Dedifferentiated amniotic fluid mesenchymal stem cell (primary cell): Measurements from ENCODE around the gene RIMBP2.

ENCODE experiments used
- DNase-seq: peaks from one replicate; pipeline ENCODE4 v3.0.0-alpha.2; 2016; ENCODE audit errors: extremely low spot score

Gene RIMBP2

DNA sequence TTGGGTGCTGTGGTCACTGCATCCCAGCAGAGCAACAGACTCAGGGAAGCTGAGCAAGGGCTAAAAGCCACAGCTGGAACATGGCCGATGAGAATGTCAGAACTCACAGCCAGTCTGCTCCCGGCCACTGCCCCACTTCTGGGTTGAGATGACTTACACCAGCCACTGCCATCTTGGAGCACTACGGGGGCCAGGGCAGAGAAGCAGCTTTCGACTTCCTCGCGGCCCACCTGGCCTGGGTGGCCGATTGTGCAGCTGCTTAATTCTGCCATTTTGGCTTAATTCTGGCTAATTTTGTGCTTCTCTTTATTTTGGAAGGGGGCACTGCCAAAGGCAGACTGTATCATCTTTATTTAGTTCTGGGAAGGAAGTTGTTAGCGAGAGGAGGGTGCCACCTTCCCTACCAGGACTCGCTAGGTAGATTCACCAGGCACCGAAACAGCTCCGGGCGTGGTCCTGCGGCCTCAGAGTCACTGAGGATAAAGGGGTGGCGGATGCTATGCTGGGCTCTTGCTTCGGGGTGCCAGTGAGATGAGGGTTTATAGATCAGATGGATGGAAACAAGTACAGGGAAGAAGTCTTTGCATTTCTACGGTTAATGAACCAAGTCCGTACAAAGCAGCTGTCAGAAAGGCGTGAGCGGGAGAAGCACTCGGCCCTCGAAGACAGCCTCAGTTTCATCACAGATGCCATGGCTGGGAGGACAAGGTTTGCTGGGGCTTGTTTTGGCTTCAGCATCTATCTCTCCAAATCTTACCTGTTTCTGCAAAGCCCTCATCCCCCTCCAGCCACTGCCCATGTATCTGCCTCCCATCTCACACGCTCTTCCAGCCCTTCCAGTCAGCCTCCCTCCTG lies 230.6 kb downstream of the RIMBP2 start:
- no peak for DNase-seq

DNA sequence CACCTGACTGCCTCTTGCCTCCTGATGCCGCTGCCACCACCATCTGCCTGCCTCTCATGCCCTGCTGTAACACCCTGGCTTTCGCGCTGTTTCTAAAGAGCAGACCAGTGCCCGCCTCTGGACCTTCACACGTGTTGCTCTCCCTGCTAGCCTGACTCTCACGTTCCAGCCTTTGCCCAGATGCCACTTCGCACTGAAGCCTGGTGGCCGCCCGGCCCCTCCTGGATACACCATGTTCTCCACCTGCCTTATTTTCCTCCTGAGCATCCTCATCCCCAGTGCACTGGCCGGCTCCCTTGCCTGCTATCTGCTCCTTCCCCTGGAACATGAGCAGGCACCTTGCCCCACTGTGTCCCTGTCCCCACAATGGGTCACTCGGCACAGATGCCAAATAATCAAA lies 231.9 kb downstream of the RIMBP2 start:
- DNase-seq, result no peak

DNA sequence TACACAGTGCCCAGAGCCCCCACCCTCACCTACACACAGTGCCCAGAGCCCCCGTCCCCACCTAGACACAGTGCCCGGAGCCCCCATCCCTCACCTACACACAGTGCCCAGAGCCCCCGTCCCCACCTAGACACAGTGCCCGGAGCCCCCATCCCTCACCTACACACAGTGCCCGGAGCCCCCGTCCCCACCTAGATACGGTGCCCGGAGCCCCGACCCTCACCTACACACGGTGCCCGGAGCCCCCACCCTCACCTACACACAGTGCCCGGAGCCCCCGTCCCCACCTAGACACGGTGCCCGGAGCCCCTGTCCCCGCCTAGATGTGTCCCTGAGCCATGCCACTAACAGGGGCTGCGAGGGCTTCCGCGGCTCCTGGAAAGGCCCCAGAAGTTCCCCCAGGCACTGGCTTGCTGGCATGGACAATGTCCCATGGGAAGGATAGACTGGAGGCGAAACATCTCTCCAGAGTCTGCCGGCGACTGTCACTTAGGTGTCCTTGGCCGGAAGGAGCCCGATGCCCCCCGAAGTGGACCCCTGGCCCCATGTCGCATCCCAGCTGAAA lies 232.4 kb downstream of the RIMBP2 start:
- no peak for DNase-seq

DNA sequence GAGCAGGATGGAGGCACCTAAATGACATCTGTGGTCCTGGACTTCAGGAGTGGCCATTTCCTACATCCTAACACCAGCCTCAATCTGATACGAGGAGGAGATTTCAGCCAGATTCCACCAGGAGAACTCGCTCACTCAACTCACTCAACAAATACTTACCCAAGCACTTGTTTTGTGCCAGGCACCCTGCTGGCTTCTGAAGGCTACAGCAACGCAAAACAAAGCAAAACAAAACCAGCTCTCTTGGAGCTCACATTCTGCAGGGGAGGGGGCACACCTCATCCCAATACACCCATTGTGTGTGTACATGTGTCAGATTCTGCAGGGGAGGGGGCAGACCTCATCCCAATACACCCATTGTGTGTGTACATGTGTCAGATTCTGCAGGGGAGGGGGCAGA lies 233.7 kb downstream of the RIMBP2 start:
- DNase-seq, result no peak

DNA sequence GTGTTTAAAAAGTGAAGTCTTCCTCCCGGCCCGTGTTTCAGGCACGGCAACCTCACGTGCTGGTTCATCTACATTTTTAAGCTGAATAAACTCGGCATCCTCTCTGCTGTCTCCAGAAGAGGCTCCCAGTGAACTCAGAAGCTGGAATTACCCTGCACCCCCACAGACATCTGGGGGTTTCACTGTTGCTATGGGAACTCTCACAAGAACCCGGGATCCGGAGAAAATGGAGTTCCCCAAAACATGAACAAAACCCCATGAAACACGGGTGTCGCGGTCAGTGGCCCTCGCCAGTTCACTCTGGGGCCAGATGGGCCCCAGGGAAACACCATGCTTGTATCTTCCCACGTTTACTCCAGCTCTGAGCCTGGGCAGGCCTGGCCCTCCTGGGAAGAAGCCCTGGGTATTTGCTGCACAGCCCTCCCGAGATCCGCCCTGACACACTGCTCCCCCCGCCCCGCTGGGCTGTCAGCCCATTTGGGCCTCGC lies 234.7 kb downstream of the RIMBP2 start:
- no peak for DNase-seq

DNA sequence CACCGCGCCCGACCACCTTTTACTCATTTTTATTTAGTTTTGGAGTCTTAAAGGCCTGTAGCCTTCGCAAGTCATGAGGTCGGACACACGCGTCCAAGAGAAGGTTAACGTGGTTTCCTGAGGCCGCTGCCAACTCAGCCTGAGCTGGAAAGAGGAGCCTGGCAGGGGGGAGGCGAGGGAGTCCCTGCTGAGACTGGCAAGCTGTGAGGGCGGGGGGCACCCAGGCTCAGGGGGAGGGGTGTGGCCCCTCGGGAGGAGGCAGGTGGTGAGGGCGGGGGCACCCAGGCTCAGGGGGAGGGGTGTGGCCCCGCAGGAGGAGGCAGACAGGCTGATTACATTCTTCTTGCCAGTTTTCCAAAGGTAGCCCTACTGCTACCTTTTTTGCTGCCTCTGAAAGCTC lies 235.2 kb downstream of the RIMBP2 start:
- no peak for DNase-seq

DNA sequence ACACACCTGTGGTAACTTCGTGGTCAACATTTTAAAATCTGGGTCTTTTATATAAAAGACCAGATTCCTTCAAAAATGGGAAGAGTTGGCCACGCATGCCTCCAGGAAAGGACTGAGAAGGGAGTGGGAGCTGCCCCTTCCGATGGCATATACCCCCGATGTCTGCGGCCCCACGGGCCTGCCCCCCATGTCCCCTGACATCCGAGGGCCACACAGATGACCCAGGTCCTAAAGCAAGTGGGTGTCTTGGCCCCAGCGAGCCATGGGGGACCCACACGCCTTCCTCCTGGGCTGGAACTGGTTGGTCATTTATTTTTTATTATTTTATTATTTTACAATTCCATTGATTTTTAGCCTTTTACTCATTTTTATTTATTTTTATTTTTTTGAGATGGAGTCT lies 235.9 kb downstream of the RIMBP2 start:
- DNase-seq, result no peak

DNA sequence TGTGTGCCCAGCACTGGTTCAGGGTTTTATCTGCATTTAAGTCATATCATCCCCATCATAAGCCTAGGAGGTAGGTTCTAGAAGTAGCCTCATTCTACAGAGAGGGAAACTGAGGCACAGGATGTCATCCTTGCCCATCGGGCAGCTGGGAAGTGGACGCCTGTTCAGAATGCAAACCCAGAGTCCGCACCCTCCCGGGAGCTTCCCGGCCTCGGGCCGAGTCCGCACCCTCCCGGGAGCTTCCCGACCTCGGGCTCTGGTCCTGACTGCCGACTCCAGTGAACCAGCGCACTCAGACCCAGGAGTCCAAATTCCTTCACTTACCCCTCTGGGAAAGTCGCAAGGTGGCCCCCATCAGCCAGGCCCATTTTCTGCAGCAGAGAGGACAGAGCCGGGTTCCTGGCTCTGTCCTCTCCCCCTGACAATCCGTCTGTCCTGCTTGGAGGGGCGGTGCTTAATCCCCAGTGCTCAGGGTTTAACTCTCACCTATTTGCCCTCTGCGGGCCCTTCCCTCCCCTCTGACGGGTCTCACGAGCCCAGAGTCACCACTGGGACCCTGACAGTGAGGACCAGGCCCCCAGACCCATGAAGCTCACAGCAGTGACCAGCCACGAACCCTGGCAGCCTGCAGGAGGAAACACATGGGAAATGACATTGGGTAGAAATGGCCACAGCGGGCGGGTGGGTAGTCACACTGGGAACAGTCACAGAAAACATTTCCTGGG lies 236.5 kb downstream of the RIMBP2 start:
- DNase-seq, result no peak

DNA sequence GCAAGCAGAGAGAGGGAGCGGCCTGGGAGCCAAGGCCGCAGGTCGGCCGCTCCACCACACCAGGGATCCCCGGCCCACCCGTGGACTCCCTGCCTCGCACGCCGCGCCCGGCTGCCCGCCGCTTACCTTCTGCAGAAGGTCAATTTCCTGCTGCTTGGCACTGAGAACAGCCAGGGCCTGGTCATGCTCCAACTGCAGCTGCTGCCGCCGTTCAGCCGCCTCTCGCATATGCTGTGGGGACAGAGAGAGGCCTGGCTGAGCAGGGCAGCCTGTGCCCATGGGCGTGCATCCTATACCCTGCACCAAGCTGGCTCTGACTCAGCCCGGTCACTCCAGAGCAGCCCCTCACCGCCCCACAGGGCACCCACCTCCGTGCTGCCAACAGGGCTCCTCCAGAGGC lies 237.3 kb downstream of the RIMBP2 start:
- DNase-seq, result no peak

DNA sequence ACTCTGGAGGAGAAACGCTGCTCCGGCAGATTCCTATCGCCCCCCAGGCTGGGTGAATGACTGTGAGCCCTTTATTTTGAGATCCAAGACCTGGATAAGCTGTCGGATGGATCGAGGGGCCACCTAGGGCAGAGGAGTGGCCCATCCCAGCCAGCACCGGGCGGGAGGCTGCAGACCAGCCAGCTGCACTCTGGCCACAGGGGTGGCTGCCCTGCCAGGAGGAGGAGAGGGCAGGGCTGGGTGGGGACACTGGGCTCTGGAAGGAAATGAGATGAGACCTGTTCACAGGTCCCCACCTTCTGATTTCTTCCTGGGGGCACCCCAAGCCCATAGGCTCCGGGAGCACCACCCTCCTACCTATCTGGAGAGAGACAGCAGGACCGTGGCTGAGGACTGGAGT lies 238.4 kb downstream of the RIMBP2 start:
- DNase-seq, result no peak

DNA sequence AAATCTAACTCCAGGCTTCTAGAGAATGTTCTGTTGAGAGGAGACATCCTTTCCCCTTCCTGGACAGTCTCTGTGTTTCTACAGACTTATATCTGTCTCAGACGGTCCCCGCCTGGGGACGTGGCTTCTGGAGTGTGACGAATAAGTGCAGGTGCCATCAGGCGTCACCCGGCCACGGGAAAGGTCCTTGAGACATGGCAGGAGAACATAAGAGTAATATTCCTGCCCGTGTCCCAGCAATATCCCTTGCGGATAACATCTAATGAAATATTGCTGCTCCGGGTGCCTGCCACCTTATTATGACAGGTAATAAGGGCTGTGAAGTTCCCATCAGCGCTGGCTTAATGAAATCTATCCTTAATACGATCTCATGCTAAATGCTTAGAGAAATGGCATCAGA lies 238.8 kb downstream of the RIMBP2 start:
- no peak for DNase-seq

DNA sequence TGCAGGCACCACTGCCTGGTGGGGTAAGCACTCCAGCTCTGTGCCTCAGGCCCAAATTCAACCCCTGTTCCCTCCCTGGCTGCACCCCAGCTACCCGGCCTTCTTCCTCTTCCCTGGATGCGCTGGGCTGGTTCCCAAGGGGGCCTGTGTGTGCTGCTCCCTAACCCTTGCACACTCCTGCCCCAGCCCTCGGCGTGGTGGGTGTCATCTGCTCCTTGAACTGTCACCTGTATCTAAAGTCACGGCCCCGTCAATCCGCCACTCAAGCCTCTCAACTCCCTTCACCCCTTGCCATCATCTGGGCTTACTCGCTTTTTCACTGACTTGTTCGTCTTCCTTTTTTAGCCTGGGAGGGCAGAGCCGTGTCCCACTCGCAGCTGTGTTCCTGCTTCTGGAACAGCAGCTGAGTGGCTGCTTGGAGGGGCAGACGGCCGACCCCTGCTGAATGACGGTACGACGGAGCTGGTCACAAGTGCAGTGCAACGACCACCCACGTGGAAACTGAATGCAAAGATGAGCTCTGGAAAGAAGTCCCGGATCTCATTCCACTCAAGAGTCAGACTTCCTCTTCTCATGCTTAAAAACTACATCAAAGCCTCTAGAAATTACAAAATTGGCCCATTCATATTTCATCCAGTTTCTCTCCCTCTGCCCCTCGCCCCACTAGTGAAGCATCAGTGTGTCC lies 239.5 kb downstream of the RIMBP2 start:
- DNase-seq, result no peak

DNA sequence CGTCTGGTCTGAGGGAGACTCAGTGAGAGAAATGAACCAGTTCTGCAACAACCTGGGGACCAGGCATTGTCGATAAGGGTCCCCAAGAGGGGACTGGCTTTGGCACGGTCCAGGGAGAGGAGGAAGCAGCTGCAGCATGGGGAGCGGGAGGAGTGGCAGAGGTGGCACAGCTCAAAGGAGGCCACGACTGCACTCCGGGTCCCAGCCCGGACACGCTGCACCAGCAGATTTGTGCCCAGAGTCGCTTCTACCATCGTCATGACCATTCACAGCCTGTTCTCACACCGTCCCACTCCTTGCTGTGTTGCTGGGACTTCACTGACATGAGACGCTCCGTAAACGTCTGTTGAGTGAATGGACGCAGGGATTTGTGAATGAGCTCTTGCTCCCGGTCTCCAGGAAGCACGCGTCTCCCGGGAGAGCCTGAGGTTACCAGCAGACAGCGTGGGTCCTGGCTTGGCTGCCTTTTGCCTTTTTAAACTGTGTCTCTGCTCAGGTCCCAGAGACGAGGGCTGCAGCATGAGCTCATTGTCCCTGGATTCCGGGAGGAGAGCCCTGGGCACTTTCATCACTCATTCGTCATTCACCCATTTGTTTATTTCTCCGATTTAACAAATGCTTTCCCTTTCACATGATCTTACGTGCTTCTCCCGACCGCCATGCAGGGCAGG lies 241.4 kb downstream of the RIMBP2 start:
- no peak for DNase-seq

DNA sequence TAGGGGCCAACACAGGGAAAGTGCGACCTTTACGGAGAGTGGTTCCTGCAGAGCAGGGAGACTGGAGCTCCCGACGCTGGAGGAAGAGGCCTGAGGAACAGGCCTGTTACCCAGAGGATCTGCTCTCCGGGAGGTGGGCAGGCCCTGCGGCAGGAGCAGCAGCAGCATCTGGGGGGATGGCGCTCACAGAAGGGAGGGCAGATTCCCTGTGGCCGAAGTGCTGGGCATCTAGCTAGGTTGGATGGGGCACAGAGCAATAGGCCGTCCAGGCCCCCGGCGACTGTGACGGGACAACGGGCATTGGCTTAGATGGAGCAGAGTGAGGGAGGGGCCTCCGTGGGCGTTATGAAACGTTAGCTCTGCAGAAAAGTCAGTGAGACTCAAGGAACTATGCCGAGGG lies 242.8 kb downstream of the RIMBP2 start:
- DNase-seq, result no peak

DNA sequence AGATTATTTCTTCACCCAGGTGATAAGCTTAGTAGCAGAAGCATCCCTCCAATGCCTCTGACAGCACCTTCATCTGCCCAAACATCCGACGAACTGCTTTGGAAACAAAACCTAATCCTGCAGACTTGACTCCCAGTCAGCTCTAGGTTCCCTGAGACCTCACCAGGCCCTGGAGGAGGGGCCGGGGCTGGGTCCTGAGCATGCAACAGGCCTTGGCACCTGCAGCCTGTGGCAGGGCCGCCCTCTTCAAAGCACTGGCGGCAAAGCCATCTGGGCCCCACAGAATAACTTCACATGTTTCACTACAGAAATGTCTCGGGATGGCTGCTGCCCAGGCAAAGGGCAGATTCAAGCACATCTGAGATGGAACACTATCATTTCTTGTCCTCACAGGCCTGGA lies 245.1 kb downstream of the RIMBP2 start:
- no peak for DNase-seq

DNA sequence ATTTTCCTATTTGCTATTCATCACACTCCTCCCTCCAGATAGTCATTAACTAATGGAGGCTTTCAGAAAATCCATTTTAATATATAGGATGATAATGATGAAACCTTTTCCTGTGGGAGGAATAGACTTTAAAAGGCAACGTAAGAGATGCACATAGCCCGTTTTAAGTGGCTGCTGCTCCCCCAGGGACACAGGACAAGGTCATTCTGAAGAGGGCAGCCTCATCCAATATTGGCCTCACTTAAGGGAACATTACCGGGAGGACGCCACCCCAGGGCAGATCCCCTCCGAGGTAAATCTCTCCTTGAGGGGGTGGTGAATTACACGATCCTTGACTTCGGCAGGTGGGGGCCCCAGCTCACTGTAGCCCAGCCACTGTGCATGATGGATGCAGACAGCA lies 246.5 kb downstream of the RIMBP2 start:
- no peak for DNase-seq

DNA sequence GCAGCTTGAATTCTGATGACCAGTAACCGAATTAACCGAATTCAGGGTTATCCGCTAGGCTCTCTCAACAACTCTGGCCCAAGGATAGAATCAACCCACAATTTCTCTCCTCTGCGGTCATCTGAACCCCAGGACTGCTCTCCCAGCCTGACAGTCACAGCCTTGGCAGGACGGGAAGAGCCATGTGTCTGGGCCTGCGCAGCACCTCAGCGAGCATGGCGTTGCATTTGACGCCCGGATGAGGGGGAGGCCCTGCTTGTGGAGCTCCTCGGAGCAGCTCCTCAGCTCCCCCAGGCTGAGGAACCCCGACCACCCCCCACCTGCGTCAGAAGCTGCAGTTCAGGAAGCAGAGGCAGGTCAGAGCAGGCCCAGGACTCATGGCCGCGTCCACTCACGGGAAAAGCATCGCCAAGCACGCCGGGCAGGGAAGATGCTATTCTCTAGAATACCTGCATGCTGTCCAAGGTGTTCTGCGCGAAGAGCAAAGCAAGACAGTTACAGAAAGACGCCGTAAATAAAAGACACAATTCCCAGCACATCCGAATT lies 247.3 kb downstream of the RIMBP2 start:
- DNase-seq, result no peak

DNA sequence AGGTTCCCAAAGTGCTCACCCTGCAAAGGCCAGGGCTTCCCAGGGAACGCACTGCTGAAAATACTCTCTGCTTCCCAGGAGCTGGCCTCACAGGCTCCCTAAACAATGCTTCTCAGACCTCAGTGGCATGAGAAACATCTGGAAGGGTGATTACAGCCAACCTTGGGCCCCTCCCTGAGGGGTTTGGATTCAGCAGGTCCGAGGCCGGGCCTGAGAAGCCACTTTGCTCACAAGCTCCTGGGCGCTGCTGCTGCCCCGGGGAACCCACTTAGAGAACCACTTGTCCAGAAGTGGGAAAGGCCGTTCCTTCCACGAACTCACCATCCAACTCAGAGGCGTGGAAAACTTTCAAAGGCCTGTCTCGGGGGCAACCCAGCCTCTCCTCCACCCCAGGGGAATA lies 247.9 kb downstream of the RIMBP2 start:
- no peak for DNase-seq

DNA sequence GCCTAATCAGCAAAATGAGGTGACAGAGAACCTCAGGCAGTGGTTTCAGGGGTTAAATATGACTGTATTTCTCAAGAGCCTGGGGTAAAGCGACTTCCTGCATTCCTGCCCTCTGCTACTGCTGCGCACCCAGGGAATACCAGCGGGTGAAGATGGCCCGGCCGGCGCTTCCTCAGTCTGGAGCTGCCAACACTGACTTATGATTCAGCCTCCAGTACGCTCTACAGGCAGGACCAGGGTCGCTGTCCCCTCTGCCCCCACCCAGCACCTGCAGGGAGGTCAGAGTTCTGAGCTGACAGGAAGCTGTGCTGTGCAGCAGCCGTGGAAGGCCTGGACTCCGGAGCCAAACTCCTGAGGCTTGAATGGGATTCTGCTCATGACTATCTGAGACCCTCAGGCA lies 250.5 kb downstream of the RIMBP2 start:
- DNase-seq, result no peak

DNA sequence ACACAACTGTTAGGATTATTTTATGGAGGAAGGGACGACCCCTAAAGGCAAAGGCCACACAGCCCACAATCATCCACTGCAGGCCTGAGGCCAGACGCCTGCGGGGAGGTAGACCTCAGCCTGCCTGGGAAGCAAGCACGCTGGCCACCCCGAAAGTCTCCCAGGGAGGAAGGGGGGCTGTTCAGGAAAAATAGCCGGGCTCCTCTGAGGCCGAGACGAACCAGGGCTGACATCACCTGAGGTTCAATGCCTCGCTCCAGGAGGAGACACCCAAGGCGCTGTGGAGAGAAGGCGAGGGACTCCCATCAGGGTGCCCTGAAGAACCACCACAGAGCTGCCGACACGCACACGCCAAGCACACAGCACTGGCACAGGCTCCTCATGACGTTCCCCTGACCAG lies 251.1 kb downstream of the RIMBP2 start:
- no peak for DNase-seq
